GM12892 (cell line): ENCODE results near the gene DOCK4.

Source experiments
- POLR2A ChIP-seq: IDR thresholded peaks from 2 replicates; pipeline ENCODE4 v1.6.1; 2011; ENCODE audit warnings: low read depth, low read length, control low read depth
- TAF1 ChIP-seq: IDR thresholded peaks from 2 replicates; pipeline ENCODE4 v1.6.1; 2011; ENCODE audit warnings: low read depth, mild to moderate bottlenecking, control low read depth, low read length, borderline replicate concordance

DNA sequence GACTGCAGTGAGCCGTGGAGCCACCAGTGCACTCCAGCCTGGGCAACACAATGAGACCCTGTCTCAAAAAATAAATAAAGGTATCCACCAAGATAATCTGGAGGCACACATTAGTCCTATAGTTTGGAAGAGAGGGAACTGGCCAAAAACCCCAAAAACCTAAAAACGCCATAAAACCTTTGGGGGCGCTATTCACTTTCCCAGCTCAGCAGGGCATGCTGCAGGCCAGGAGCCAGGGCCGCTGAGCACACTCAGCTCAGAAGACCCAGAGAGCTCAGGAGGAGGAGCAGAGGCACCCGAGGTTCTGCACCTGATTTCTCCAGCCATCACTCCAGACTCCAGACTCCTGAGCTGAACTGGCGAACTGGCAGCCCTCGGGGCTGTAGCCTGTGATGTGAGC, 476.7 kb downstream of the DOCK4 start:
- TF ChIP-seq POLR2A: no peak
- TF ChIP-seq TAF1: no peak
